ENCODE measurements around the gene SNX8. TPM values are rescaled to one million over a fixed set of nuclear protein-coding genes. Genes with fewer than 3 reads are reported as not detected.
A peak's percentile ranks its signal among the peaks of the same experiment; 100 is the strongest.
"Not testable (repeated sequence)": the region's sequence is repeated elsewhere in the genome, so short reads cannot be mapped to it uniquely, and the experiment has no call there.

SNX8 gene
- total RNA-seq, 1 donor from 2014 or later, result 40.7 TPM

DNA sequence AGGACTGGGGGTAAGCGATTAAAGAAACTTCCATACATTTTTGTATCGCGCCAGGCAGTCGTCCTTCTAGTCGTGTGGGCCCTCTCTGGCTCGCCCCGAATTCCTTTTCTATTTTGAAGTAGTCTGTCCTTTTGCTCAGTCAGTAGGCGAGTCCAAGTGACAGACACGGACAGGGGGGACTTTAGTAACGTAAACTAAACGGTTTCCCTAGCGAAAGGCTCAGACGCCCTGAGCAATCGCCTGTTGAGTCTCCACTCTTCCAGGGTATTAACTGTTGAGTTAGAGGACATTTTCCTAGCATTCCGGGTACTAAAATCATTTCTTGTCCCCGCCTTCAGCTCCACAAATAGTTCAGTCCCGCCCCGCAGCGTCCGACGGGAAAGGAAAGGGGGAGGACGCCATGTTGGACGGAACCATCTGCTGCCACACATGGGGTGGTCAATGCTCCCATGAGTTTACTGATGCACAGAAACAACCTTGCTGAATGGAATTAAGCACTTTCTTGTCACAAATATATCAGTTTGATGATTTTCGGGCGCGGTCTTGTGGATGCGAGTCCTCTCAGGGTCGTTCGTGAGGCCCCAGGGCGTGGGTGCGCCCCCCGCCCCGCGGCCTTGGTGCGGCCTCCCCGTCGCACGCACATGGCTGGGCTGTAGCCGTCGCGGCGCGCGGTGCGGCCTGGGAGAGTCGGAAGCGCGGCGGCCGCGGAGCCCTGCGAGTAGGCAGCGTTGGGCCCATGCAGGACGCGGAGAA is 40.1 kb upstream of the SNX8 start, which contains the start of gene EIF3B:
EIF3B (plus strand) TSS at position 642 of the 753 bp plus-strand sequence; CDS start at position 737, 95 bp downstream.
- Mint-ChIP-seq H3K4me3 (ENCODE audit: unreplicated experiment) (peak within 1 kb of the TSS; percentile 97), H3K36me3 (ENCODE audit: low read depth, unreplicated experiment) (peaks cover 10% of the 10 kb centered on the region), H3K9me3 (ENCODE audit: unreplicated experiment) (no peaks in the 10 kb centered on the region), H3K4me1 (ENCODE audit: unreplicated experiment) (peaks cover 10% of the 10 kb centered on the region), H3K27me3 (ENCODE audit: unreplicated experiment) (no peaks in the 10 kb centered on the region), H3K27ac (ENCODE audit: unreplicated experiment) (peak within 1 kb of the TSS; percentile 100)
- no peak for TF ChIP-seq CTCF (IDR thresholded peaks at IDR 0.05; ENCODE audit: unreplicated experiment)
- DNase-seq (ENCODE audit: low spot score), result peak; percentile 79

- peaks cover 7% of the 10 kb centered on the region for H3K36me3 Mint-ChIP-seq (ENCODE audit: low read depth, unreplicated experiment)
- no peaks in the 10 kb centered on the region for H3K9me3 Mint-ChIP-seq (ENCODE audit: unreplicated experiment)
- no peaks in the 10 kb centered on the region for H3K27me3 Mint-ChIP-seq (ENCODE audit: unreplicated experiment)
- H3K27ac Mint-ChIP-seq (ENCODE audit: unreplicated experiment), result peak overlapping the region; percentile 100
- DNase-seq (ENCODE audit: low spot score), result peak; percentile 84
- peak overlapping the region; percentile 97 for H3K4me3 Mint-ChIP-seq (ENCODE audit: unreplicated experiment)
- H3K4me1 Mint-ChIP-seq (ENCODE audit: unreplicated experiment), result peaks cover 10% of the 10 kb centered on the region
- TF ChIP-seq CTCF (IDR thresholded peaks at IDR 0.05; ENCODE audit: unreplicated experiment), result no peak
These were observed 39.6 kb upstream of the SNX8 start for GRCh38 chr7:2353936-2354185.

DNA sequence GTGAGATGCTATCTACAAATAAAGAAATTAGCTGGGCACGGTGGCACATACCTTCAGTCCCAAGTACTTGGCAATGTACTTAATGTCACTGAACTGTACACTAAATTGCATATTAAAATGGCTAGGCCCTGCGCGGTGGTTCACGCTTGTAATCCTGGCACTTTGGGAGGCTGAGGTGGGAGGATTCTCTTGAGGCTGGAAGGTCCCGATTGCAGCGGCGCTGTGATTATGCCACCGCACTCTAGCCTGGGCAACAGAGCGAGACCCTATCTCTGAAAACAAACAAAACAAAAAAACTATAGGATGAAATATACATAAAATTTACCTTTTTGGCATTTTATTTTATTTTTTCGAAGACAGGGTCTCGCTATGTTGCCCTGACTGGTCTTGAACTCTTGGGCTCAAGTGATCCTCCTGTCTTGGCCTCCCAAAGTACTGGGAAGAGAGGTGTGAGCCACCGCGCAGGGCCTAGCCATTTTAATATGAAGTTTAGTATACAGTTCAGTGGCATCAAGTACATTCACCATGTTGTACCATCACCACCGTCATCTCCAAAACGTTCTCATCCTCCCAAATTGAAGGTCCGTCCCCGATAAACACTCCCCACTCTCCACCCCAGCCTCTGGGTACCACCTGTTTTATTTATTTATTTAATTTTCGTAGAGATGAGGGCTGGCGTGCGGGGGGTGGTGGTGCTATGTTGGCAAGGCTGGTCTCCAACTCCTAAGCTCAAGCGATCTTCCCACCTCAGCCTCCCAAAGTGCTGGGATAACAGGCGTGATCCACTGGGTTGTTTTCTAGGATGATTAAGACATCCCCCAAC is 39.1 kb upstream of the SNX8 start:
- Mint-ChIP-seq H3K36me3 (ENCODE audit: low read depth, unreplicated experiment) (peaks cover 7% of the 10 kb centered on the region), H3K9me3 (ENCODE audit: unreplicated experiment) (no peaks in the 10 kb centered on the region), H3K4me1 (ENCODE audit: unreplicated experiment) (peaks cover 10% of the 10 kb centered on the region), H3K4me3 (ENCODE audit: unreplicated experiment) (peak overlapping the region; percentile 97), H3K27me3 (ENCODE audit: unreplicated experiment) (no peaks in the 10 kb centered on the region), H3K27ac (ENCODE audit: unreplicated experiment) (peak overlapping the region; percentile 100)
- no peak for DNase-seq (ENCODE audit: low spot score)
- no peak for TF ChIP-seq CTCF (IDR thresholded peaks at IDR 0.05; ENCODE audit: unreplicated experiment)

- Mint-ChIP-seq H3K27ac (ENCODE audit: unreplicated experiment) (no peak overlapping the region), H3K36me3 (ENCODE audit: low read depth, unreplicated experiment) (peaks cover 6% of the 10 kb centered on the region), H3K9me3 (ENCODE audit: unreplicated experiment) (no peaks in the 10 kb centered on the region), H3K4me3 (ENCODE audit: unreplicated experiment) (no peak overlapping the region), H3K4me1 (ENCODE audit: unreplicated experiment) (peaks cover 7% of the 10 kb centered on the region), H3K27me3 (ENCODE audit: unreplicated experiment) (no peaks in the 10 kb centered on the region)
- no peak for DNase-seq (ENCODE audit: low spot score)
- no peak for TF ChIP-seq CTCF (IDR thresholded peaks at IDR 0.05; ENCODE audit: unreplicated experiment)
These were observed 36.6 kb upstream of the SNX8 start for GRCh38 chr7:2350861-2351260.

DNA sequence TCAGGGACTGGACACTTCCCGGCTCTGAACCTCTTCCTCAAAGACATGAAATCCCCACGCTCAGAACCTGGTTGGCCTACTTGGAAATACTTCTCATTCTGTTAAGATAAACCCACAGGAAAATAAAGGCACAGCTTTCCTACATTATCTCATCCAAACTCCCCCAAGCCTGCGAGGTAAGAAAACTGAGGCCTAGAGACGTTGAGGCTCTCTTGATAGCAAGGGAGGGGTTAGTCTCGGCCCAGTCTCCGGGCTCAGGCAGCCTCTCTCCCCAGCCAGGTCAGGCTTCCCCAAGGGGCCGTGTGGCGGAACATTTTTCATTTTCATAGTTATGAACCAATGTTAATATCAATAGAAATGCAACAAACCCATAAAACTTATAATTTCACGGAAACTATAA is 35.8 kb upstream of the SNX8 start:
- H3K4me3 Mint-ChIP-seq (ENCODE audit: unreplicated experiment), result no peak overlapping the region
- no peak for TF ChIP-seq CTCF (IDR thresholded peaks at IDR 0.05; ENCODE audit: unreplicated experiment)
- peaks cover 4% of the 10 kb centered on the region for H3K4me1 Mint-ChIP-seq (ENCODE audit: unreplicated experiment)
- H3K9me3 Mint-ChIP-seq (ENCODE audit: unreplicated experiment), result no peaks in the 10 kb centered on the region
- DNase-seq (ENCODE audit: low spot score), result no peak
- no peaks in the 10 kb centered on the region for H3K27me3 Mint-ChIP-seq (ENCODE audit: unreplicated experiment)
- peaks cover 4% of the 10 kb centered on the region for H3K36me3 Mint-ChIP-seq (ENCODE audit: low read depth, unreplicated experiment)
- no peak overlapping the region for H3K27ac Mint-ChIP-seq (ENCODE audit: unreplicated experiment)

GRCh38 chr7:2347351-2348063 is 33.3 kb upstream of the SNX8 start:
- H3K27ac Mint-ChIP-seq (ENCODE audit: unreplicated experiment); H3K4me3 Mint-ChIP-seq (ENCODE audit: unreplicated experiment); H3K4me1 Mint-ChIP-seq (ENCODE audit: unreplicated experiment); H3K36me3 Mint-ChIP-seq (ENCODE audit: low read depth, unreplicated experiment); H3K27me3 Mint-ChIP-seq (ENCODE audit: unreplicated experiment); DNase-seq (ENCODE audit: low spot score); H3K9me3 Mint-ChIP-seq (ENCODE audit: unreplicated experiment): not testable (repeated sequence)
